NCI-H446 treated with DMSO at 0.1 percent for 48 hours (cell line): ENCODE data around the gene WNK2.
"Not testable (repeated sequence)": the region's sequence is repeated elsewhere in the genome, so short reads cannot be mapped to it uniquely, and the experiment has no call there.

Experiments used
- DNase-seq: peaks from one replicate; lab custom pipeline; 2025; lab: John Stamatoyannopoulos, UW

WNK2 gene

DNA sequence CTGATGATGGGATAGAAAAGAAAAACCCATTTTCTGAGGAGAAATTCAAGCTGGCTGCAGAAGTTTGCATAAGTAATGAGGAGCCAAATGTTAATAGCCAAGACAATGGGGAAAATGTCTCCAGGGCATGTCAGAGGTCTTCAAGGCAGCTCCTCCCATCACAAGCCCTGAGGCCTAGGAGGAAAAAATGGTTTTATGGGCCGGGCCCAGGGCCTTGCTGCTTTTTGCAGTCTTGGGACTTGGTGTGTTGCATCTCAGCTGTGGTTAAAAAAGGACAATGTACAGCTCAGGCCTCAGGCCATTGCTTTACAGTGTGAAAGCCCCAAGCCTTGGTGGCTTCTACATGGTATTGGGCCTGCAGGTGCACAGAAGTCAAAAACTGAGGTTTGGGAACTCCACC is 154.3 kb downstream of the WNK2 start:
- not testable (repeated sequence) for DNase-seq

DNA sequence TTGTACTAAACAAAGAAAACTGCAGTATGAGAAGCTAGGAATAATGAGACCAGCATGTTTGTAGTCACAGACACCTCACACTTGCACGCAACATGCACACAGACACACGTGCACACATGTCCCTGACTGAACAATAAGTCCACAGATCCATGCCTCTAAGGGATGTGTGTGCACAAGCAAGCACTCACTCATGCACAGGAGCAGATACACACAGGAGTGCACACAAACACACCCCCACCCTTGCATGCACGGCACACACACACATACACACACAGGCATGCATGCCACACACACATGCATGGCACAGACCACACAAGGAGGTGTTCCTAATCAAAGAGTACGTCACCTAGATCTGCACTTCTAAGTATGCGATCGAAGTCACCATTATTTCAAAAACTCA is 156.2 kb downstream of the WNK2 start:
- DNase-seq = no peak

DNA sequence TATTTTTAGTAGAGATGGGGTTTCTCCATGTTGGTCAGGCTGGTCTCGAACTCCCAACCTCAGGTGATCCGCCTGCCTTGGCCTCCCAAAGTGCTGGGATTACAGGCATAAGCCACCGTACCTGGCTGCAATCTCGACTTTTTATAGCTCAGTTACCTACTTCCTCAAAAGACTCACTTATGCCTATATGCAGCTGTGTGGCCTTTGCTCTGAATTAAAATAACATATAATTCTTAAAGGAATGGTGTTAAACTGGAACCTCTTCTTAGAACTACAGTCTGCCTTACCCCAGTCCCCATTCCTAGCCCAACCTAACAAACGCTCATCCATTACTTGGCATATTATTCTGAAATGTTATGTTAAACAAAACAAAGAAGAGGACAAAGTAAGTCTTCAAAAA is 157.9 kb downstream of the WNK2 start:
- DNase-seq = not testable (repeated sequence)

DNA sequence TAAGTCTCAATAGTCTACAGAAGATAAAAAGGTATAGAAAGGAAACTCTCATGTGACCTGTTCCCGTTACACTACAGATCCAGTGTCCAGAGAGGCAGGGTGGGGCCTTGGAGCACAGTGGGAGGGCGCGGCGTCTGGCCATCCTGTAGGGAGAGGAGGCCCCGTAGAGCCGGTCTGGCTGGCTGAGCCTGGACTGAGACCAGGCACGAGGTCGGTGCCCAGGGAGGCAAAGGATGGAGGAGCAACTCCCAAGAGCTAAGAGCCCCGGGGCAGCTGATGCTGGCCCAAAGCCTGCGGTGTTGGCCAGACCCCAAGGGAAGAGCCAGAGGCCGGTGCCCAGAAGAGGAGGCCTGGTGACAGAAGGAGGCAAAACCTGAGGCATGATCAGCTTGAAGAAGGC is 158.5 kb downstream of the WNK2 start:
- not testable (repeated sequence) for DNase-seq

DNA sequence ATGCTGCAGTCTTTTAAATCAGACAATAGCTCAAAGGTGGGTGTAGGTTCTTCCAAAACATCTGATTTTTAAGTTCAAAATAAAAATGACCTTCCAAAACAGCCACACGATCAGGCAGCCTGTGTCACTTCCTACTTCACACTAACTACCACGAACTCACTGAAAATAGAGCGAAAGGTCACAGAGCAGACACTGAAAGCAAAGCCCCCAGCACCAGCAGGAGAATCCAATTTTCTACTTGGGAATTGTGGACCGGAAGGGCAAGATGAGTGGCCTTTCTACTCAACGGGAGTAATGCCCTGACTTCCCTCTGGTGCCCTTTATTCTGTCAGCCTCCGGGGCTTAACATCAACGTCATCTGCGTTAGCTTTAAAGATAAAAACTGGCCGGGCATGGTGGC is 159.7 kb downstream of the WNK2 start:
- no peak for DNase-seq

DNA sequence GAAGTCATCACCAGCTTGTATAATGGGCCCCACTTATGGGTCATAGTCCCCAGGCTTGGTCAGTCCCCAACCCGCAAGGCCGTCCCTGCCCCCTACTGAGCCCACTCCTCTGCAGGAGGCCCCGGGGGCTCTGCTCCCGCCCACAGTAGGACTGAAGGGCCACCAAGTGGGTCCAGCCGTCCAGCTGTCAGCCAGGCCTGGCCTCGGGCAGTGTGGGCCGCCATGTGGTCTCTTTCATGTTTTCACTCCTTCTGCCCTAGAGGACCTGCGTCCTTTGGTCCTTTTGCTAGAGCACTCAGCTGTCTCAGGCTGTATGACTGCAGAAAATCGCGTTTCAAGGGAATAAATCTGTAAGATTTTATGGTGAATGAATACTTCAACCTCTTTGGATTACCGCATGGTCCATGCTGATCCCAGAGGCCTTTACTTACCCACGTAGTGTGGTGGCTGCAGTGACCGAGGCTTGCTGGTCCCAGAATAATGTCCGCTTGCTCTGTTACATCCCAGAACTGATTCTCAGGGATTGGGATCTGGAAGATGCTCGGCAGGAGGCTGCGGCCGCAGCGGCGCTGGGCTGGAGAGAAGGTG is 161.8 kb downstream of the WNK2 start:
- DNase-seq = no peak

DNA sequence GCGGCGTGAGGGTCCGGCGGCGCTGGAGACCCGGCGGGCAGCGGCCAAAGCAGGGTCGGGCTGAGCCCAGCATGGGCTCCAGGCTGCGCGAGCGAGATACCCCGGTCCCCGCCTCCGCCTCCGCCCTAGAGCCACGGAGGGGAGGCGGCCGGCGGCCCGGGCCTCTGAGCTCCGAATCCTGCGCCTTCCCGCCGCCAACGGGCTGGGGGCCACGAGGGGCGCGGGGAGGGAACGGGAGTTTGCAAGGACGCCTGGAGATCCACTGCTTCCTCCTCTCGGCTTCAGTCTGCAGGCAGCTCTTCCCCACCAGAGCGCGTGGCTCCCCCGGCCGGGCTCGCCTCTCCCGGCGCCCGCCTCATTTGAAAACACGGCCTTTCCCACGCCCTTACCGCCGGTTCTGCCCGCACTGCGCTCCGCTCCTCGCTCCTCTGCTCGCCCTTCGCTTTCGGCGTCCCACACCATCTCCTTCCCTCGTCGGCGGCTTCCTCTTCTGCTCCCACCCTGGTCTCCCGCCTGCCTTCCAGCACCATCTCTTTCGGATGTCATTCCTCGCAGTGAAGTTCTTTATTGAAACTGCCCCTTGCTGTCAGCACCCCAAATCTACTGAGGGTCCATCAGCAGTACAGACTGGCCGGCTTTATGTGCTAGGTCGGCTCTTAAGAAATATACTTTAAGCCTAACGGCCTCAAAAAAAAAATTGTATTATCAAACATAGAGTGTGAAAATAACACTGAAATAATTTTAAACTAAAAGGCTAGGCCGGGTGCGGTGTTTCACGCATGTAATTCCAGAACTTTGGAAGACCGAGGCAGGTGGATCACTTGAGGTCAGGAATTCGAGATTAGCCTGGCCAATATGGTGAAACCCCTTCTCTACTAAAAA is 162.5 kb downstream of the WNK2 start:
- DNase-seq = no peak

DNA sequence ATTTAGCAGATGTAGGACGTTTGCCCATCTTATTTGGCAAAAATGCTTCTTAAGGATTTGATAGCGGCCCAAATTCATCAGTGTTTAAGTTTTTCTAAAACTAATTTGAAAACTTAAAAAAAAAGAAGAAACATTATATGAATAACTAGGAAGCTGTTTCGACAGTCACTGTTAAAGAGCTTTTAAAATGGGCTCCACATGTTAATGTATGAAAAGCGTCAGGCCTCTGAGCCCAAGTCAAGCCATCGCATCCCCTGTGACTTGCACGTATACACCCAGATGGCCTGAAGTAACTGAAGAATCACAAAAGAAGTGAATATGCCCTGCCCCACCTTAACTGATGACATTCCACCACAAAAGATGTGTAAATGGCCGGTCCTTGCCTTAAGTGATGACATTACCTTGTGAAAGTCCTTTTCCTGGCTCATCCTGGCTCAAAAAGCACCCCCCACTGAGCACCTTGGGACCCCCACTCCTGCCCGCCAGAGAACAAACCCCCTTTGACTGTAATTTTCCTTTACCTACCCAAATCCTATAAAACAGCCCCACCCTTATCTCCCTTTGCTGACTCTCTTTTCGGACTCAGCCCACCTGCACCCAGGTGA is 163.5 kb downstream of the WNK2 start:
- not testable (repeated sequence) for DNase-seq

DNA sequence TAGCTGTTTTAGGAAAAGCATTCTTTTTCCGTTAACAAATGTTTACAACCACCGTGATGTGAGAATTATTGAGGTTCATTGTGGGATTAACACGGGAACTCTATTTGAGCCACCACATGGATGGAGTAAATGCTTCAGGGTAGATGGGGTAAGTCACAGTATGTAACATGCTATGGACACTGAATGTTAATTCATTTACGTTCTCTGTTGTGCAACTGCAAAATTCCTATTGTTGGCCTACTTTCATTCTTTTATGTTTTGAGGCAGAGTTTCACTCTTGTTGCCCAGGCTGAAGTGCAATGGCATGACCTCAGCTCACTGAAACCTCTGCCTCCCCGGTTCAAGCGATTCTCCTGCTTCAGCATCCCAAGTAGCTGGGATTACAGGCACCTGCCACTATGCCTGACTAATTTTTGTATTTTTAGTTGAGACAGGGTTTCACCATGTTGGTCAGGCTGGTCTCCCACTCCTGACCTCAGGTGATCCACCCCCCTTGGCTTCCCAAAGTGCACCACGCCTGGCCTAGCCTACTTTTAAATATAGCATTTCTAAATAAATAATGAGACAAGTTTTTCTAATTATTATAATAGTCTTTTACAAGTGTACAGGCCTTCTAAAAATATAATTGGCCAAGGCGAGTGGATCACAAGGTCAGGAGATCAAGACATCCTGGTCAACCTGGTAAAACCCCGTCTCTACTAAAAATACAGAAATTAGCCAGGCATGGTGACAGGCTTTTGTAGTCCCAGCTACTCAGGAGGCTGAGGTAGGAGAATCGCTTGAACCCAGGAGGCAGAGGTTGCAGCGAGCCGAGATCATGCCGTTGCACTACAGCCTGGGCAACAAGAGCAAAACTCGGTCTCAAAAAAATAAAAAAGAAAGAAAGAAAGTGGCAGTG is 169.7 kb downstream of the WNK2 start:
- DNase-seq = not testable (repeated sequence)

DNA sequence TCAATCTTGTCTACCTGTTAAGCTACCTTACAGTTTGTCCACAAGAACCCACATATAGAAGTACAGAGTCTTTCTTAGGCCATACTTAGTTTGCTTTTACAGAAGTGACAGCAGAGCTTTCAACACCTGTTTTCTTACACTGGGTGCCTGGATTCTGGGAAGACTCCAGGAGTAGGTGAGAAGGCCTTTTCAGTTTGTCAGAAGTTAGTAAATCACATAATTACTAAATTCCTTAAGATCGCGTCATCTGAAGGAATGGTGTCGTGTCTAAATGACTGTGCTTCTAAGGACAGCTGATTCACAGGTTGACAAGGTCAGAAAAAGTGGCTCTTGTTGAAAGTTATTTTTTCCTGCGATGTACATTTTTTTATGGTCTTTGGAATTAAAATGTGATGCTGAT is 170.5 kb downstream of the WNK2 start:
- DNase-seq = no peak

DNA sequence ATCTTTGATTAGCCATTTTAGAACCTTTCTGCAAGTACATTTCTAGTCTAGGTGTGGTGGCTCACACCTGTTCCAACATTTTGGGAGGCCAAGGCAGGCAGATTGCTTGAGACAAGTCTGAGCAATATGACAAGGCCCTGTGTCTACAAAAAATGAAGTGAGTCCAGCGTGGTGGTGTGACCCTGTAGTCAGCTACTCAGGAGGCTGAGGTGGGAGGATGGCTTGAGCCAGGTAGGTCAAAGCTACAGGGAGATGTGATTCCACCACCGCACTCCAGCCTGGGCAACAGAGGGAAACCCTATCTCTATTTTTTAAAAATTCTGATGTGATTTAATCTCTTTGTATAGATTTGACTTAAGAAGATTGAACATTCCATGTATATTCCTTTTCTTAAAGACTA is 171.9 kb downstream of the WNK2 start:
- DNase-seq = no peak

DNA sequence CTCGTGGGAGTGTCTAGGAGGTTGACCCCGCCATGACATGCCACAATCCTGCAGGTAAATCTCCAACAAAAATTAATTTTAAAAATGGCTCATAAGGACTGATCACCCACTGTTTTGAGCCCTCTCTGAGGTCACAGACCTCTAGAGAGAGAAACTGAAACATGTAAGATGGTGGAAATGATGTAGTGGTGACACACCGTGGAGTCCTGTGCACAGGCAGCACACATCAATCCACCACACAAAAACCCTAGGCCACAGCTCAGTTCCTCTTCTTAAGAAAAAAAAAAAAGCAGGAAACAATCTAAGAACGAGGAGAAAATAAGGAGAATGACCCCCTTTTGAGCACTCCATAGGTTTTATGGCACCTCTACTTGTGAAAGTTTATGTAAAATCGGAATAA is 173.7 kb downstream of the WNK2 start:
- no peak for DNase-seq

DNA sequence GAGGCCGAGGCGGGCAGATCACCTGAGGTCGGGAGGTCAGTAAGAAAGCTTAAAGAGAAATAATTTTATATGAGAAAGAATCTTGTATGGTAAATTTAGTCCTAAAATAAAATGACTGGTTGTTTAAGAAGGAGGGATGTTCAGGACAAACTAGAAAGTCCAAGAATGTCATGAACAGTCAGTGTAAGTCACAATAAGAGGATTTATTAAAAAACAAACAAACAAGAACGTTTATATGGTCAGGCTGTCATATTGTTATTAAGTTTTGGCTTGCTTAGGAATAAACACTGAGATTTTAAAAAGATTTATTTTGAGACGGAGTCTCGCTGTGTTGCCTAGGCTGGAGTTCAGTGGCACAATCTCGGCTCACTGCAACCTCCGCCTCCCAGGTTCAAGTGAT is 176.0 kb downstream of the WNK2 start:
- not testable (repeated sequence) for DNase-seq

DNA sequence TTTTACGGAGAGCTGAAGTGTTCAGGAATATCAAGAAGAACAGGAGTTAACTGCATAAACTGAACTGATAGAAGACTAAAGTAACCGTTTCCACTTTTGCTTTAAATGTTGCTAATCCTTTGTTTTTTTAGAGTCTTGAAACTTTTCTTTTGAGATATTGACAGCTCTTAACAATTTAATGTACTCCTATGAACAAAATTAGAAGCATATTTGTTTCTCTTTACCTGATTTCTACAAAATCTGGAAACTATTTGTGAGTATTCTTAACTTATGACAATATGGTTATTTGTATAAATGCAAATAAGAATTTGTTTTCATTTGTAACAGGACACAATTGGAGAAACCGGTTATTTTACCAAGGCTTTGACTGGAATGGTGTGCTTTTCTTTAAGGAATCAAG is 178.1 kb downstream of the WNK2 start:
- no peak for DNase-seq

DNA sequence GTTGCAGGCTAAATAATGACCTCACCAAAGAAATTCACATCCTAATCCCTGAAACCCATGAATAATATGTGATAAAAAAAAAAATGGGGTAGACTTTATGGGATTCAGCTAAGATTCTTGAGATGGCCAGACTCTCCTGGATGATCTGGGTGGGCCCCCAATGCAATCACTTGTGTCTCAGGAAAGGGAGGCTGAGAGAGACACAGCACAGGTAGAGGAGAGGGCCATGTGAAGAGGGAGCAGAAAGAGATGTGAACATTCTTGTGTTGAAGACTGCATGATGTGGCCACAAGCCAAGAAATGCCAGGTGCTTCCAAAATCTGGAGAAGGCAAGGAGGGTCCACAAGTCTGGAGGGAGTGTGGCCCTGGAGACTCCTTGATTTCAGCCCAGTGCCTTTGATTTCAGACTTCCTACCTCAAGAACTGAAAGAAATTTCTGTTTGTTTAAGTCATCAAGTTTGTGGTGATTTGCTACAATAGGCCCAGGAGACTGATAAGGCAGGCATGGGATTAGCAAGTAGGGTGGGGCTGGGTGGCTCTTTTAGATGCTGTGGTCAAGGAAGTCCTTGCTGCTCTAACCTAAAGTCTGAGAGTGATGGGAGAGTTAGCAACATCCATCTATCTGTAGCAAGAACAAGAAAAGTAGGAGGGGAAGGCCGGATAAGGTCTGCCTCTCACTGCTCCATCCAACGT is 180.9 kb downstream of the WNK2 start:
- DNase-seq = no peak

DNA sequence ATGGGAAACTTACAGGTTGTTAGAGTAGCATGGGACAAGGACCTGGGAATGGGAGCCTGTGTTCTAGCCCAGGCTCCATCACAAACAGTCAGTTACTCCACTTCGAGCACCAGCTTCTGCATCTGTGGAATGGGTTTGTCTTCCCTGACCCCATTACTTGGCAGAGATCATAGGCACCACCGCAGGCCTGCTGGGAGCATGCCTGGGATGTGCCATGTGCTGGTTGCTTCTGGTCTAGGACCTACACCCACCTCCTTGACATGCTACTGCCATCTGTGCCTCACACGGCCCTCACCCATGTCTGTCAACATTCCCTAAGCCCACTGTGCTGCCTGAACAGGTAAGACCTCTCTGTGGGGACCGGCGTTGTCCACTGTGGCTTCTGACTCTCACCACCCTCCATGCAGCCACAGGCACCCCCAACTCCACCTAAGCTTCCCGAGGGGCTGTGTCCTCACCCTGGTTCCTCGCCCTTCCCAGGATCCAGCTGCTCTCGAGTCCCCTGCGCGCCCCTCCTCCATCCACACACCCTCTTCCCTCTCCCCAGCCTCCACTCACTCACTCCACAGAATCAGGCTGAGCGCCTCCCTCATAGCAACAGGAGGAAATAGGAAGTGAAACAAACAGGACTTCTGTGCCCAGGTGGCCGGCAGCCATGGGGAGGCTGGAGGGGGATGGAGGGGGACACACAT is 181.6 kb downstream of the WNK2 start:
- no peak for DNase-seq

DNA sequence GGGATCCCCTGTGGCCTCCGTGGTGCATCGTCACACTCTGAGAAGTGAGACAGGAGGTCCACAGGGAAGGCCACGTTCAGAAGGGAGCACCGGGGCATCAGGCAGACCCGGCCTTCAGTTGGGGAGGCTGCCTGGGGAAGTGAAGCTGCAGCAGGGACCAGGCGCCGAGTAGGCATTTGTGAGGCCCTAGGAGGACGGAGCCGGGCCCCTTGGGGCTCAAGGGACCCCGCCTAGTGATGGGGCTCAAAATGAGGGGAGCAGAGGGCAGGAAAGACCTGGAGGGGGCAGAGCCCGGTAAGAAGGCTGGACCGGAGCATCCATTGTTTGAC is 182.1 kb downstream of the WNK2 start:
- no peak for DNase-seq

DNA sequence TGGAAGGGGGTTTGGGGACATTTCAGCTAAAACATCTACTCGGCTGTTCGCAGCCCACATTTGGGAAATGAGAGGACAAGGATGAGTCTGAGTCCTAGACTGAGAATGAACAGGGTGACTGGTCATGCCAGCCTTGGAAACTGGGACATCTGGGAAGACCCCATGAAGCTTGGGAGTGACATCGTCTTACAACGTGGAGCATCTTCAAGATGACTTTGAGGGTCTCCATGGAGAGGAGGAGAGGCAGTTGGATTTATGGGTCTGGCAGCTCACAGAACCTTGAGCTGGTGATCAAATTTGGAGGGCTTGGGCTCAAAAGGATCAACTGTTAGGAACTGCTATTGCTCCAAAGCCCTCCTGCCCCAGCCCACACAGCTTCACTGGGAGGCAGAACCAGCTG is 182.5 kb downstream of the WNK2 start:
- DNase-seq = not testable (repeated sequence)

DNA sequence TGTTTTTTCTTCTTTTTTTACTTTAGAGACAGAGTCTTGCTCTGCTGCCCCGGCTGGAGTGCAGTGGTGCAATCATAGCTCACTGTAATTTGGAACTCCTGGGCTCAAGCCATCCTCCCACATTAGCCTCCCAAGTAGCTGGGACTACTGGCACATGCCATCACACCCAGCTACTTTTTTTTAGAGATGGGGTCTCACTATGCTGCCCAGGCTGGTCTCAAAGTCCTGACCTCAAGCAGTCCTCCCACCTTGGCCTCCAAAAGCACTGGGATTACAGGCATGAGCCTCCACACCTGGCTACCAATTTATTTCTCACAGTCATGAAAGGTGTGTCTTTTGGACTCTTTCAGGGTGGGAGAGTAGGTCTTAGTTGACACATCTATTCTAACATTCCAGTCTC is 184.5 kb downstream of the WNK2 start:
- no peak for DNase-seq

DNA sequence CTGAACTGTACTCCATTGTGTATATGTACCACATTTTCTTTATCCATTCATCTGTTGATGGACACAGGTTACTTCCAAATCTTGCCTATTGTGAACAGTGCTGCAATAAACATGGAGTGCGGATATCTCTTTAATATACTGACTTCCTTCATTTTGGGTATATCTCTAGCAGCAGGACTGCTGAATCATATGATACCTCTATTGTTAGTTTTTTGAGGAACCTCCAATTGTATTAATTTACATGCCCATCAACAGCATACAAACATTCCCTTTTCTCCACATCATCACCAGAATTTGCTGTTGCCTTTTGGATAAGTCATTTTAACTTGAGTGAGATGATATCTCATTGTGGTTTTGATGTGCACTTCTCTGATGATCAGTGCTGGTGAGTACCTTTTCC is 185.7 kb downstream of the WNK2 start:
- DNase-seq = no peak
